ENCODE data around the gene TMEM225B. TPM values are rescaled to one million over a fixed set of nuclear protein-coding genes. Genes with fewer than 3 reads are reported as not detected.
"Not testable (repeated sequence)": the region's sequence is repeated elsewhere in the genome, so short reads cannot be mapped to it uniquely, and the experiment has no call there.

The TMEM225B gene
- polyA plus RNA-seq, 3 donors from 2014 or later: 1.3 to 6.5 (median 2.8) TPM

DNA sequence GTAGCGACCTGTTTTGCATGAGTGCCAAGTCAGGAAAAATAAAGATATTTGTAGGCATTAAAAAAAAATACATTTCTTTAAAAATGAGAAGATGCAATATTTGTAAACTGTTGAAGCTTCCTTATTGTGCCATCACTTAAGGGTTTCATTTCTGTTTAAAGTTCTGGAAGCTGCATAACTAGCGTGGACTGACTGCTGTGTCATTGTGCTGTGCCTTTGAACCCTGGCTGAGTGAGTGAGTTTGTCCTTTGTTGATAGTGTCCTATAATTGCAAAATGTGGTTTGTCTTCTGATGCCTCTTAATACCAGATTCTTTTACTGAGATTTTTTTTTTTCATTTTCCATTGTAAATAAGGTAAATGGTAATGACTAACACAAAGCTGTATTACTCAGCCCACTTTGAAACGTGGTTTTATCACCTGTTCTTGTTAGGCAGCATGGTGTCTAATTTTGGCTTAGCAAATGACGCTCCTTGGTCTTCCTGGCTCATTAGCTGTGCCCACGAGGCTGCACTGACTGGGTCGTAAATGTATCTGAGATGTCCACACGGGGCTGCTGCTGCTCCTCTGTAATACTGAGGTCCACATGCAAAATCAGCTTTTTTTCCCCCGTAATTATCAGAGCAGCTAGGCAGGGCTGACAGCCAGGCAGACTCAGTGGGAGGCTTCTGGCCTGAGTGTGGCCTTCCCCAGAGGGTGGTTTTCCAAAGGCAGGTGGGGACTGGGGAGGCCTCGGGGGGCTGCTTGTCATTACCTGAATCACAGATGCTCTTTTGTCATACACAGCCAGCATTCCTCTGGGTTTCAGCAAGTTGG lies 33.4 kb downstream of the TMEM225B start:
- Mint-ChIP-seq H3K27ac (peak overlapping the region; percentile 11 to 77 (median 52)), H3K4me3 (no peak overlapping the region), H3K36me3 (peaks cover 5 to 32% (median 26%) of the 10 kb centered on the region in 3 donors), H3K27me3 (ENCODE audit: low read depth in 3 of 3) (peaks cover 0 to 2% (median 0%) of the 10 kb centered on the region in 3 donors), H3K9me3 (no peaks in the 10 kb centered on the region), H3K4me1 (peaks cover 4 to 24% of the 10 kb centered on the region in 2 donors)
- DNase-seq: no peak

DNA sequence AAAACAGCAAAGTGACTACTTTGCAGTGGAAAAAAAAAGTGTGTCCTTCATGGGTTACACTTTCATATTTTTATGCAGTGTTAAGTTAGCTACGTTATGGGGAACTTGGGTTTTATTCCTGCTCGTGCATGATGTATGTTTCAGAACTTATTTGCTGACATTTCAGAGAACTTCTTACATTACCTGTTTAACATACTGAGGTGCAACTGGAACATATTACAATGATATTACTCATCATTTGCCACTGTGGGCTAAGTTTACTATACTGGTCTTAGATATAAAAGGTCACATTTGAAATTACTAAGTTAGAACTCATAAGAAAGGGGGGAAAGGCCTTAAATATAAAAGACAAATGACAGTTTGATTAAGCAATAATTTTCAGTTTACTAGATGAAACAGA lies 39.3 kb downstream of the TMEM225B start:
- not testable (repeated sequence) for H3K4me1 Mint-ChIP-seq; H3K27me3 Mint-ChIP-seq (ENCODE audit: low read depth in 3 of 3); DNase-seq; H3K36me3 Mint-ChIP-seq; H3K27ac Mint-ChIP-seq; H3K4me3 Mint-ChIP-seq; H3K9me3 Mint-ChIP-seq

DNA sequence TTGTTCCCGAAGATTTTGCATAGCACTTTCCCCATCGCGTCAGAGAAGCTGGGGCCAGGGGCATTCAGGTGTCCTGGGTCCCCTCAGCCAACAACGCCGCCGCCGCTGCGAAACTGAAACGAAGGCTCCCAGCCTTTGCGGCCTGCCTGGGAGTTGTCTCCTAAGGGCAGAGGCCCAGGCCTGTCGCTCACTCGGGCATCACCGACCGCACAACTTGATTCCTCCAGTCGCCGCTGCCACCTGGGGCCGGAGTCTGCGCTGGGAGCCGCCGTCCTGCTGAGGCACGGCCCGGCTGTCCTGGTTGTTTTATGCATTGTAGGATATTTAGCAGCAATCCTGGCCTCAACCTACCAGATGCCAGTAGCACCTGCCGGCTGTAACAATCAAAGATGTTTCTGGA lies 40.7 kb downstream of the TMEM225B start:
- Mint-ChIP-seq H3K4me3 (no peak overlapping the region), H3K36me3 (peaks cover 0 to 4% (median 4%) of the 10 kb centered on the region in 3 donors), H3K4me1 (no peaks in the 10 kb centered on the region), H3K27me3 (ENCODE audit: low read depth in 3 of 3) (no peaks in the 10 kb centered on the region), H3K9me3 (no peaks in the 10 kb centered on the region), H3K27ac (no peak overlapping the region)
- DNase-seq: no peak

GRCh38 chr7:99639267-99639666 lies 41.2 kb downstream of the TMEM225B start:
- Mint-ChIP-seq H3K36me3 (peaks cover 0 to 7% (median 6%) of the 10 kb centered on the region in 3 donors), H3K9me3 (no peaks in the 10 kb centered on the region), H3K27ac (no peak overlapping the region), H3K27me3 (ENCODE audit: low read depth in 3 of 3) (no peaks in the 10 kb centered on the region), H3K4me3 (no peak overlapping the region), H3K4me1 (no peaks in the 10 kb centered on the region)
- no peak for DNase-seq

GRCh38 chr7:99642027-99642426 lies 44.0 kb downstream of the TMEM225B start:
- no peak for DNase-seq
- Mint-ChIP-seq H3K4me3 (no peak overlapping the region), H3K36me3 (peaks cover 10 to 25% (median 21%) of the 10 kb centered on the region in 3 donors), H3K27ac (no peak overlapping the region), H3K4me1 (no peaks in the 10 kb centered on the region), H3K9me3 (no peaks in the 10 kb centered on the region), H3K27me3 (ENCODE audit: low read depth in 3 of 3) (peaks cover 0 to 1% (median 0%) of the 10 kb centered on the region in 3 donors)

DNA sequence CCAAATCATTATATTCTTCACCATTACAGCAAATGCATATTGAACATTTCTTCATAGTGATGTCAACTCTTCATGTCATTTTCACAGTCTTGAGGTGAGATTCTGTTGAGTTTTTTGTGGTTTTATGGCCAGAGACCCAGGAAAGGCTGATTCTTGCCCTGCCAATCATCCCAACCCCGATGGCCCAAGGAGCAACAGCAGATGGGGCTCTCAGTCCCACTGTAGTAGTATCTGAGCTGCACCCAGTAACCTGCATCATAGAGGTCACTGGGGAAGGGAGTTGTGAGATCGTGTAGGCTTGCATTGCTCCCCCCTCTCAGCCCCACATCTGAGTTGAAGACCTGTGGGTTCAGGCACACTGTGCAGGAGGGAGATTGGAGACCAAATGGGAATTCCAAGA lies 45.4 kb downstream of the TMEM225B start:
- H3K4me3 Mint-ChIP-seq: no peak overlapping the region
- H3K9me3 Mint-ChIP-seq: no peaks in the 10 kb centered on the region
- no peak for DNase-seq
- peak overlapping the region in 1 of 6 donors; percentile 7 for H3K27ac Mint-ChIP-seq
- peaks cover 0 to 2% (median 0%) of the 10 kb centered on the region in 3 donors for H3K27me3 Mint-ChIP-seq (ENCODE audit: low read depth in 3 of 3)
- H3K4me1 Mint-ChIP-seq: no peaks in the 10 kb centered on the region
- H3K36me3 Mint-ChIP-seq: peaks cover 10 to 32% (median 24%) of the 10 kb centered on the region in 3 donors

GRCh38 chr7:99644431-99644830 lies 46.4 kb downstream of the TMEM225B start:
- H3K4me3 Mint-ChIP-seq: no peak overlapping the region
- H3K27ac Mint-ChIP-seq: no peak overlapping the region
- no peak for DNase-seq
- peaks cover 0 to 2% (median 0%) of the 10 kb centered on the region in 3 donors for H3K27me3 Mint-ChIP-seq (ENCODE audit: low read depth in 3 of 3)
- peaks cover 10 to 32% (median 24%) of the 10 kb centered on the region in 3 donors for H3K36me3 Mint-ChIP-seq
- H3K9me3 Mint-ChIP-seq: no peaks in the 10 kb centered on the region
- no peaks in the 10 kb centered on the region for H3K4me1 Mint-ChIP-seq

GRCh38 chr7:99645590-99645989 lies 47.5 kb downstream of the TMEM225B start:
- Mint-ChIP-seq H3K36me3 (peaks cover 10 to 32% (median 24%) of the 10 kb centered on the region in 3 donors), H3K9me3 (no peaks in the 10 kb centered on the region), H3K27ac (peak overlapping the region in 1 of 6 donors; percentile 16), H3K4me1 (no peaks in the 10 kb centered on the region), H3K27me3 (ENCODE audit: low read depth in 3 of 3) (peaks cover 0 to 2% (median 0%) of the 10 kb centered on the region in 3 donors), H3K4me3 (no peak overlapping the region)
- DNase-seq: no peak

GRCh38 chr7:99648843-99649242 lies 50.8 kb downstream of the TMEM225B start:
- Mint-ChIP-seq H3K4me1 (no peaks in the 10 kb centered on the region), H3K36me3 (peaks cover 10 to 28% (median 27%) of the 10 kb centered on the region in 3 donors)

GRCh38 chr7:99651290-99651689 lies 53.2 kb downstream of the TMEM225B start:
- H3K27ac Mint-ChIP-seq: no peak overlapping the region
- no peak for DNase-seq
- H3K27me3 Mint-ChIP-seq (ENCODE audit: low read depth in 3 of 3): peaks cover 0 to 2% (median 0%) of the 10 kb centered on the region in 3 donors
- H3K36me3 Mint-ChIP-seq: peaks cover 0 to 17% (median 10%) of the 10 kb centered on the region in 3 donors
- no peak overlapping the region for H3K4me3 Mint-ChIP-seq
- no peaks in the 10 kb centered on the region for H3K9me3 Mint-ChIP-seq
- H3K4me1 Mint-ChIP-seq: no peaks in the 10 kb centered on the region

More at GRCh38 chr7:99648843-99649242, 50.8 kb downstream of the TMEM225B start:
- DNase-seq: no peak
- Mint-ChIP-seq H3K27me3 (ENCODE audit: low read depth in 3 of 3) (peaks cover 0 to 2% (median 0%) of the 10 kb centered on the region in 3 donors), H3K4me3 (no peak overlapping the region), H3K27ac (no peak overlapping the region), H3K9me3 (no peaks in the 10 kb centered on the region)

- Mint-ChIP-seq H3K4me1 (no peaks in the 10 kb centered on the region), H3K27me3 (ENCODE audit: low read depth in 3 of 3) (no peaks in the 10 kb centered on the region), H3K9me3 (no peaks in the 10 kb centered on the region), H3K4me3 (no peak overlapping the region), H3K27ac (no peak overlapping the region), H3K36me3 (peaks cover 0 to 14% (median 12%) of the 10 kb centered on the region in 3 donors)
- no peak for DNase-seq
Observed at GRCh38 chr7:99652671-99653070, 54.6 kb downstream of the TMEM225B start.

GRCh38 chr7:99653269-99653668 lies 55.2 kb downstream of the TMEM225B start:
- H3K4me1 Mint-ChIP-seq: not testable (repeated sequence)

DNA sequence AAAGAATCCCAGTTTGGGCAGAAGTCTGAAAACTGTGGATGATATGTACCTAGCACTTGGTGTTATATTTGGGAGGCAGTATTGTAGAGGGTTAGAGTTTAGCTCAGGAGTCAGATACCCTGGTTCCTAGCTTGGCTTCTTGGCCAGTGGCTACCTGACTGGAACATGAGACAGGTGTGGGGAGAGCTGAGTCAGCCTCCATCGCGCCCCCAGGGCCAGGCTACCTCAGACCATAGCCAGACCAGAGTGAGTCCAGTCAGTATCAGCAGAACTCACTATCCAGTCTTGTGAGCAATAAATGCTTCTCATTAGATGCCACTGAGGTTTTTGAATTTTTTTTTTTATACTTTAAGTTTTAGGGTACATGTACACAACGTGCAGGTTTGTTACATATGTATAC lies 55.7 kb downstream of the TMEM225B start:
- peaks cover 0 to 14% (median 6%) of the 10 kb centered on the region in 3 donors for H3K36me3 Mint-ChIP-seq
- H3K4me1 Mint-ChIP-seq: no peaks in the 10 kb centered on the region
- no peak overlapping the region for H3K27ac Mint-ChIP-seq
- no peaks in the 10 kb centered on the region for H3K9me3 Mint-ChIP-seq
- H3K4me3 Mint-ChIP-seq: no peak overlapping the region
- no peak for DNase-seq
- H3K27me3 Mint-ChIP-seq (ENCODE audit: low read depth in 3 of 3): no peaks in the 10 kb centered on the region

More at GRCh38 chr7:99653269-99653668, 55.2 kb downstream of the TMEM225B start:
- peaks cover 0 to 11% (median 7%) of the 10 kb centered on the region in 3 donors for H3K36me3 Mint-ChIP-seq
- not testable (repeated sequence) for H3K4me3 Mint-ChIP-seq; H3K27me3 Mint-ChIP-seq (ENCODE audit: low read depth in 3 of 3); H3K27ac Mint-ChIP-seq; H3K9me3 Mint-ChIP-seq; DNase-seq

GRCh38 chr7:99654626-99655025 lies 56.6 kb downstream of the TMEM225B start:
- not testable (repeated sequence) for H3K27me3 Mint-ChIP-seq (ENCODE audit: low read depth in 3 of 3); DNase-seq; H3K27ac Mint-ChIP-seq; H3K4me1 Mint-ChIP-seq; H3K9me3 Mint-ChIP-seq; H3K4me3 Mint-ChIP-seq
- peaks cover 0 to 17% (median 6%) of the 10 kb centered on the region in 3 donors for H3K36me3 Mint-ChIP-seq
